Measurements from ENCODE around the gene INPP4B.

Gene INPP4B

GRCh38 chr4:142297313-142297712 lies 548.8 kb downstream of the INPP4B start:
- Histone ChIP-seq H3K4me3 (no peak overlapping the region), H3K27ac (peak overlapping the region in 1 of 2 donors; percentile 14)
- TF ChIP-seq CTCF (IDR thresholded peaks at IDR 0.05) = no peak
- DNase-seq (ENCODE audit: low spot score) = no peak

GRCh38 chr4:142293536-142293935 lies 552.6 kb downstream of the INPP4B start:
- Histone ChIP-seq H3K27ac (peak overlapping the region; percentile 9 to 22), H3K4me3 (peak overlapping the region; percentile 42)
- DNase-seq (ENCODE audit: low spot score) = no peak
- no peak for TF ChIP-seq CTCF (IDR thresholded peaks at IDR 0.05)

GRCh38 chr4:142292231-142292630 lies 553.9 kb downstream of the INPP4B start:
- TF ChIP-seq CTCF (IDR thresholded peaks at IDR 0.05) = no peak
- Histone ChIP-seq H3K4me3 (no peak overlapping the region), H3K27ac (no peak overlapping the region)
- no peak for DNase-seq (ENCODE audit: low spot score)

- Histone ChIP-seq H3K27ac (no peak overlapping the region), H3K4me3 (no peak overlapping the region)
- DNase-seq (ENCODE audit: low spot score) = no peak
- TF ChIP-seq CTCF (IDR thresholded peaks at IDR 0.05) = no peak
These were observed 554.6 kb downstream of the INPP4B start for GRCh38 chr4:142291299-142292050.

- Histone ChIP-seq H3K27ac (no peak overlapping the region), H3K4me3 (no peak overlapping the region)
- DNase-seq (ENCODE audit: low spot score) = no peak
- no peak for TF ChIP-seq CTCF (IDR thresholded peaks at IDR 0.05)
These were observed 558.7 kb downstream of the INPP4B start for GRCh38 chr4:142287371-142287770.

GRCh38 chr4:142285222-142285583 lies 560.9 kb downstream of the INPP4B start:
- TF ChIP-seq CTCF (IDR thresholded peaks at IDR 0.05) = no peak
- DNase-seq (ENCODE audit: low spot score) = no peak
- no peak overlapping the region for H3K4me3 ChIP-seq
- no peak overlapping the region for H3K27ac ChIP-seq

All from coronary artery (tissue), 2 donors.